Gastroesophageal sphincter (tissue), 4 donors: Measurements from ENCODE around the gene SZT2. TPM values are rescaled to one million over a fixed set of nuclear protein-coding genes. Genes with fewer than 3 reads are reported as not detected.

Experiments used
- ATAC-seq: fragments of 150-250 bp; one replicate; pipeline ENCODE4 v1.9.1; 2016; ENCODE audit warnings: mild to moderate bottlenecking, moderate library complexity
- H3K27ac ChIP-seq, 4 donors: fragments of 200-600 bp; sonication (generic) in 3 of 4; 1 replicate in 3 of 4; 2 replicates in 1 of 4; pipeline ENCODE4 v1.5.1; 2016 to 2019
- H3K27me3 ChIP-seq: fragments of 200-600 bp; sonication (generic); one replicate; pipeline ENCODE4 v1.5.1; 2019
- H3K36me3 ChIP-seq, 2 donors: fragments of 200-600 bp; sonication (generic); one replicate each; pipeline ENCODE4 v1.5.1; 2019; ENCODE audit warnings: control low read depth in 1 of 2
- H3K4me1 ChIP-seq, 3 donors: fragments of 200-600 bp; sonication (generic); 1 replicate in 2 of 3; 2 replicates in 1 of 3; pipeline ENCODE4 v1.5.1; 2016 to 2019; ENCODE audit warnings: control low read depth in 2 of 3
- H3K4me3 ChIP-seq, 2 donors: fragments of 200-600 bp; sonication (generic); one replicate each; pipeline ENCODE4 v1.5.1; 2019; ENCODE audit warnings: mild to moderate bottlenecking in 1 of 2, moderate library complexity in 1 of 2
- H3K9me3 ChIP-seq, 3 donors: fragments of 200-600 bp; sonication (generic); one replicate each; pipeline ENCODE4 v1.5.1; 2017 to 2019; ENCODE audit warnings: control low read depth in 2 of 3
- CTCF ChIP-seq, 4 experiments: fragments of 200-600 bp in 2 of 4; fragments of 450-650 bp in 2 of 4; sonication (generic) in 1 of 4; IDR thresholded peaks; one replicate each; pipeline ENCODE4 v1.5.1; 2017 to 2019; ENCODE audit warnings: antibody characterized with exemption in 4 of 4, mild to moderate bottlenecking in 2 of 4, moderate library complexity in 2 of 4
- EP300 ChIP-seq: sonication (generic); formaldehyde crosslinking; IDR thresholded peaks from one replicate; pipeline ENCODE4 v1.6.1; 2017; ENCODE audit warnings: antibody characterized with exemption, mild to moderate bottlenecking
- POLR2A ChIP-seq, 2 donors: fragments of 450-650 bp; IDR thresholded peaks; one replicate each; pipeline ENCODE4 v1.6.1; 2017; ENCODE audit warnings: antibody characterized with exemption in 2 of 2, mild to moderate bottlenecking in 2 of 2, moderate library complexity in 1 of 2
- POLR2AphosphoS5 ChIP-seq: sonication (generic); formaldehyde crosslinking; IDR thresholded peaks from one replicate; pipeline ENCODE4 v1.6.1; 2017; ENCODE audit warnings: antibody characterized with exemption
- WGBS, 2 donors: methylation state at CpG; one replicate each; pipeline ENCODE4 v1.1.5; 2018; ENCODE audit warnings: low coverage in 1 of 2; 5-methylcytosine and 5-hydroxymethylcytosine counted together
- total RNA-seq, 4 donors: library from RNA; depleted of rRNA; stranded (reverse); fragments of >200 nt; gene quantifications; one replicate each; pipeline ENCODE4 v1.1.0, GENCODE V29; 2016

SZT2 gene
- total RNA-seq, 4 donors from 2014 or later = 13.1 to 40.0 (median 35.1) TPM

GRCh38 chr1:43415901-43416300 is 26.2 kb downstream of the SZT2 start:
- TF ChIP-seq EP300 (no peak), CTCF (IDR thresholded peaks at IDR 0.05) (no peak), POLR2AphosphoS5 (no peak), POLR2A (IDR thresholded peaks at IDR 0.05) (no peak)
- Histone ChIP-seq H3K4me3 (no peak overlapping the region), H3K27ac (no peak overlapping the region), H3K4me1 (no peaks in the 10 kb centered on the region), H3K9me3 (no peaks in the 10 kb centered on the region), H3K36me3 (peaks cover 2 to 71% of the 10 kb centered on the region in 2 donors), H3K27me3 (no peaks in the 10 kb centered on the region)
- ATAC-seq = no peak
- whole genome bisulfite sequencing, 2 donors = 63 to 82% methylated on average over 2 of the region's 5 CpGs

DNA sequence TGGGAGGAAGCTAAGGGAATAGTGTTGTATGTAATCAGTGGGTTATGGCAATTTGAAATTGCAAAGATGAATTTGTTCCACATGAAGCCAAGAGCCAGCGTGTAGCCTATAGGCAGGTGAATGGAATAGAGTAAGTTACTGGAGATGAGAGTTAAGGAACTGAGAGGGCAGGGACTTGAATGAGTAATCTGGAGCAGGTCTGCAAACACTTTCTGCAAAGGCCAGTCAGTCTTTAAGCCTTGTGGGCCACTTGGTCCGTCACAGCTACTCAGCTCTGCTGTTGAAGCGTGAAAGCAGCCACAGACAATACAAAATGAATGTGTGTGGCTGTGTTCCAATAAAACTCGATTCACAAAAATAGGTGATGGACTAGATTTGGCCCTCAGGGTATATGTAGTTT is 29.2 kb downstream of the SZT2 start:
- no peak for ATAC-seq
- WGBS, 2 donors = 82 to 100% methylated on average over 2 to 4 of the region's 4 CpGs
- TF ChIP-seq CTCF (IDR thresholded peaks at IDR 0.05) = no peak
- TF ChIP-seq EP300 = no peak
- H3K9me3 ChIP-seq = no peaks in the 10 kb centered on the region
- H3K36me3 ChIP-seq = peaks cover 2 to 90% of the 10 kb centered on the region in 2 donors
- no peak overlapping the region for H3K27ac ChIP-seq
- H3K27me3 ChIP-seq = no peaks in the 10 kb centered on the region
- H3K4me1 ChIP-seq = no peaks in the 10 kb centered on the region
- H3K4me3 ChIP-seq = no peak overlapping the region

- H3K4me1 ChIP-seq = no peaks in the 10 kb centered on the region
- H3K27me3 ChIP-seq = no peaks in the 10 kb centered on the region
- 81 to 100% methylated on average over 1 to 4 of the region's 13 CpGs for WGBS, 2 donors
- no peak for ATAC-seq
- H3K9me3 ChIP-seq = no peaks in the 10 kb centered on the region
- TF ChIP-seq POLR2AphosphoS5 = no peak
- H3K27ac ChIP-seq = no peak overlapping the region
- no peak overlapping the region for H3K4me3 ChIP-seq
- H3K36me3 ChIP-seq = peaks cover 2 to 100% of the 10 kb centered on the region in 2 donors
Measured at GRCh38 chr1:43419627-43420425, 30.1 kb downstream of the SZT2 start.

DNA sequence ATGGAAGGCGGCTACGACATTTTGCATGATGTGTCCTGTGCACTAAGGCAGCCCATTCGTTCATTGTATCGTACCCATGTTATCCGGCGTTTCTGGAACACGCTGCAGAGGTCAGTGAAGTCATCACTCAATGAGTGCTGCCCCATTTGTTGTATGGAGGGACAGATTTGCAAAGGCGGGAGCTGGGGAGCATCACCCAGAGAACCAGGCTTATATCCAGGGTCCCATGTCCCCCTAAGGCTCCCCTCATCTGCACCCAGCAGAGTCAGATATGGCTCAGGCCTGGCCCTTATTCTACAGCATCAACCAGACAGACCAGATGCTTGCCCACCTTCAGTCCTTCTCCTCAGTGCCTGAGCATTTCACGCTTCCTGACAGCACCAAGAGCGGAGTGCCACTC is 31.2 kb downstream of the SZT2 start:
- no peak for ATAC-seq
- H3K27me3 ChIP-seq = no peaks in the 10 kb centered on the region
- WGBS, 2 donors = 92 to 97% methylated on average over 7 of the region's 10 CpGs
- H3K36me3 ChIP-seq = peaks cover 2 to 100% of the 10 kb centered on the region in 2 donors
- no peak overlapping the region for H3K4me3 ChIP-seq
- H3K4me1 ChIP-seq = no peaks in the 10 kb centered on the region
- H3K27ac ChIP-seq = no peak overlapping the region
- no peaks in the 10 kb centered on the region for H3K9me3 ChIP-seq
- no peak for TF ChIP-seq CTCF (IDR thresholded peaks at IDR 0.05)

DNA sequence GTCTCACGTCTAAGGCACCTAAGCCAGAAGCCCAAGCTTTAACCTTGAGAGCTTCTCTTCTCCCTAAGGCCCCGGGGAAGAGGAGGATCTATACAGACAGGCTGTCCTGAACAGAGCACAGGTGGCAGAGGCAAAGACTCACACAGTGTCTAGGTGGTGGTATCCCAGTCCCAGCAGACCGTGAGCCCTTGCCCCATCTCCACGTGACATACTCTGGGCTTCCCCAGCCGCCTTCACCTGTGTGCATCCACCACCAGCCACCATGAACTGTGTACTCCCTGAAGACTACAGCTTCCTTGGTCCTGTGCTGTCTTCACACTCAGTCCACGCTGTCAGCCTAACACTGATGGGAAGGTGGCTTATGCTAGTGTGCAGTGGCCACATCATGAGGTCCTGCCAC is 31.7 kb downstream of the SZT2 start:
- 74 to 83% methylated on average over 1 to 3 of the region's 6 CpGs for WGBS, 2 donors
- no peak for ATAC-seq
- H3K27ac ChIP-seq = no peak overlapping the region
- H3K27me3 ChIP-seq = no peaks in the 10 kb centered on the region
- no peaks in the 10 kb centered on the region for H3K9me3 ChIP-seq
- peaks cover 2 to 100% of the 10 kb centered on the region in 2 donors for H3K36me3 ChIP-seq
- H3K4me1 ChIP-seq = no peaks in the 10 kb centered on the region
- H3K4me3 ChIP-seq = no peak overlapping the region
- TF ChIP-seq POLR2AphosphoS5 = no peak
- TF ChIP-seq CTCF (IDR thresholded peaks at IDR 0.05) = no peak
- no peak for TF ChIP-seq POLR2A (IDR thresholded peaks at IDR 0.05)
- TF ChIP-seq EP300 = no peak
